GM19238 (cell line): Measurements from ENCODE around the gene PRXL2B.
"Not testable (repeated sequence)": the region's sequence is repeated elsewhere in the genome, so short reads cannot be mapped to it uniquely, and the experiment has no call there.

Experiments used
- DNase-seq: peaks from one replicate; pipeline ENCODE4 v3.0.0; 2011; ENCODE audit warnings: low spot score; ENCODE audit not compliant: insufficient read length

Gene PRXL2B

DNA sequence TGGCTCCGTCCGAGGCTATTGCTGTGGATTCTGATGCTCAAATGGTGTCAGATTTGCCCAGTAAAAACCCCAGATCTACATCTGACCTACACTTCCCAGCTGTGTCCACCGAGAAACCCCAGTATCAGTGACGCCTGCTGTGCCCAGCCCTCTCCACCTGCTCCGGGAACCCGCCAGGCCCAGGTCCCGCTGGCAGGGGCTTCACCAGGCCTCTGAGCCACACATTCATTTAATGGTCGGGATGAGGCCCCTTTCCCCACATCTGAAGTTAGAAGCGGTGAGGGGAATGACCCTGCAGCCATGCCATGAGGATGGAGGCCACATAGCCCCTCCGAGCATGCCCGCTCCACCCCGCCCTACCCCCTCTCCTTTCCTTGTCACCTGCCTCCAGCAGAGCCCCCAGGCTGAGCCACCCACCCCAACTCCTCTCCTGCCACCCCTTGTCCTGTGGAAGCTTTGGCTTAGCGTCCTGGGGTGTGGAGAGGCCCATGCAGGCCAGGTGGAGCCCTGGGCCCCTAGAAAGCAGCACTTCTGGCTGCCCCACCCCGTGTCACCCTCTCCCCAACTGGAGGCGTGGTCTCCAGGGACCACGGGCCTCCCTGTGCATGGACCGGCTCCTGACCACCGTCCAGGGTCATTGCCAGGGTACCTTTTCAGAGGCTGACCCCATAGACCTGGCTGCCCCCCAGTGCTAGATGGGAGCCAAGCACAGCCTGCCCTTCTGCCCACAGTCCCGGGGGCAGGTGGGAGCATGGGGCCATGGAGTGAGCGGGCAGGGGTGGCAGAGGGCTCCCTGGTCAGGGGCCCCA, 22.4 kb upstream of the PRXL2B start:
- no peak for DNase-seq

DNA sequence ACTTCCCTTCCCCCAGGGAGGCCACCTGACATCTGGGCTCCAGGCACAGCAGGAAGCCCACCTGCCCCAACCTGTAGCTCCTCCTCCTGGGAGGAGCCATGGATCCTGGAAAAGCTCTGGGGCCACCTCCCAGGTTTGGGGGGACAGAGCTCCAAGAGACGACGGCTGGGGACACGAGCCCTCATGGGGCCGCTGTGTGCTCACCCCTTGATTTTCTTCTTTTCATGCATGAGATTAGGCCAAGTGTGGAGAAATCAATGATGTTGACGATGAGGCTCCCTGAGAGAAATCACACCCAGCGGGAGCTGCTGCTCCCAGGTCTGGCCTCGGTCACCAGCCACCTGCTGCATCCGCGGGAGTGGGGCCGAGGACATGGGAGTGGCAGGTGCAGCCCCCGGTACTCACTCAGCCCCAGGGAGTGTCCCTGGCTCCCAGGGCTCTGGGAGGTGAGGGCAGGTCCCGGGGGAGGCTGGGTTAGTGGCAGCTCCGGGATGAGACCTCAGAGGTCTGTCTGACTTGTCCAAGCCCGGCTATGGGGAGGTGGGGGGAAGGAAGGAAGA, 21.7 kb upstream of the PRXL2B start:
- no peak for DNase-seq

DNA sequence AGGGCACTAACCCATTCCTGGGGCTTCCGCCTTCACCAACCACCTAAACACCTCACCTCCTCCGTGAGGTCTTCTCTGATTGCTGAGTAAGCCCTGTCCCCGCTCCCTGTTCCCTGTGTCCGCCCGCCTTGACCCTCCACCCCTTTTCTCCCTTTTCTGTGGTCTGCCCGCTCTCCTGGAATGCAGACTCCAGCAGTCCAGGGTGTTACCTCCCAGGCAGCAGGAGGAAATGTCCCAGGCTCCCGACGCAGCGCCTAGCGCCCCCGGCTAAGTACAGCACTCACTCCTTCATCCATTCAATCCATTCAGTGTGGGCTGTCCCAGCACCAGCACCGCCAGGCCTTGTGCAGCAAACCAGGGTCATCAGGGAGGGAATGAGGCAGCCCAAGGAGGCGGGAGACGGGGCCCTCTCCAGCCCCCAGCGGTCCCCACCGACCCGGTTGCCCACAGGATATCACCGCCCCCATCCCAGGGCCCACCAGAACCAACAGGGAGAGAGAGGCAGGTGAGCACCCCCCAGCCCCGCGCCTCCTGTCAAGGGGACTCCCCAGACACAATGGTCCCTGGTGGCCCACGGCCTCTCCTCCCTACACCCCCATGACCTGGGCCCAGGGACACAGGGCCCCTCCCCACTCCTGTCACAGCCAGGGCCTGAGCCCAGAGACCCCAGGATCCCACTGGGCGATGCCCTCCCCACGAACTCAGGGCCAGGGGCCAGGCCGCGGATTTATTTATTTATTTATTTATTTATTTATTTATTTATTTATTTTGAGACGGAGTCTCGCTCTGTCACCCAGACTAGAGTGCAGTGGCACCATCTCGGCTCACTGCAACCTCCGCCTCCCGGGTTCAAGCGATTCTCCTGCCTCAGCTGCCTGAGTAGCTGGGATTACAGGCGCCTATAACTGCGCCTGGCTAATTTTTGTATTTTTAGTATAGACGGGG, 20.2 kb upstream of the PRXL2B start:
- DNase-seq: no peak

DNA sequence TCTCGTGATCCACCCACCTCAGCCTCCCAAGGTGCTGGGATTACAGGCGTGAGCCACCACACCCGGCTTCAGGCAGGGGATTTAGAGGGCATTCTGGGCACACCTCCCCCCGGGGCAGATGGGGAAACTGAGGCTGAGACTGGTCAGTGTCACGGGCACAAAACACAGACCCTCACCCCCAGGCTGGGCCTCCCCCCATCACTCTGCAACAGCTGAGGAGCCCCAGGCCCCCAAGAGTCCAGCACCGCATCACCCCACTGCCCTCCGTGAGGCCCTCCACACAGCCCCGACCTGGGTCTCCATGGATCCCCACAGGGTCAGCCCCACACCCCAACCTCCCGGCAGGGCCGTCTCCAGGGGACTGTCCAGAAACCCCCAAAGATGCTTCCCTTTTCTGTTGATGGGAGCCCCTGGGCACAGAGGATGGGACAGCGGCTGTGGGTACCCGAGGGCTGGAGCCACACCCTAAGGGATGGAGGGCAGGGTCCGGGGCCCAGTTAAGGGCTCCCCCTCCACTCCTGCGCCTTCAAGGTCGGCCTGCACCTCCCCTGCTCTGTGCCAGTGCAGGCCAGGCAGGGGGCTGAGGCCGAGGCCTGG, 19.4 kb upstream of the PRXL2B start:
- no peak for DNase-seq

DNA sequence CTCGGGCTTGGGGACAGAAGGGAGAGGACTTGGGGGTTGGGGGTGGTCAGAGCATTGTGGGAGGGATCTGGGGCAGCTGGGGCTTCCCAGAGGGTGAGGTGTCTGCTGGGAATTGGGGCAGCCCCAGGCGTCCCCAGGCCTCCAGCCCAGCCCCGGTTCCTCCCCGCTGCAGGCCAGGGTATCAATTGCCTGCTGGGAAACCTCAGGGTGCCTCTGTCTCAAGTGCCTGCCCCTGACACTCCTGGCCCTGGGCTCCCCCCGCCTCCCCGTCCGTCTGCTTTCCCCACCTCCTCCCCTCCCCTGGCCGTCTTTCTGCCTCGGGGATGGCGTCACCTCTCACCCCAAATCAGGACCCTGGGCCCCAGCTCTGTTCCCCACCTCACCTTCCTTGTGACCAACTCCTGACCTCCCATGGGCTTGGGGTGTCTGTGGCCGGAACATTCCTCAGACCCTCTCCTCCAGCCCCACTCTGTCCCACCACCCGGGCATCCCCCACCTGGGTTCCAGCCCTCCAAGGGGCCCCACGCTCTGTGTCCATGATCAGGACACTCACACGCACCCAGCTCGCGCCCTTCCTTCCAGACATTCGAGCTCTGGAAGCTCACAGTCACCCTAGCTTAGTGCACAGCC, 18.3 kb upstream of the PRXL2B start:
- DNase-seq: not testable (repeated sequence)

DNA sequence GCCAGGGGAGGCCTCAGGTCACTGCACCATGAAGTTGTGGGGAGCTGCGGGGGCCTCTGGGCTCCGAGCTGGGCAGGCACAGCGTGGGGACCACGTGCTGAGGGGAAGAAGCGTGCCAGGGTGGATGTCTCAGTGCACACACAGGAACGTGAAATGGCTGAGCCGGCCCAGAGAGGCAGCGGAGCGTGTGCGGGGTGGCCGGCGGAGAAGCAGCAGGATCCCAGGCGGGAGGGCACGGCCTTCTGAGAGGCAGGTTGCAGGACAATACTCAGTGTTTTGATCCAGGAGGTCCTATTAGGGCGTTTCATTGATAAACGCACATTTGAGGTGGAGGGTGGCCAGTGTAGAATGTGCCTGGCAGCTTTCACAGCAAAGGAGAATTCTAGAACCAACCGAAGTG, 17.5 kb upstream of the PRXL2B start:
- DNase-seq: no peak

DNA sequence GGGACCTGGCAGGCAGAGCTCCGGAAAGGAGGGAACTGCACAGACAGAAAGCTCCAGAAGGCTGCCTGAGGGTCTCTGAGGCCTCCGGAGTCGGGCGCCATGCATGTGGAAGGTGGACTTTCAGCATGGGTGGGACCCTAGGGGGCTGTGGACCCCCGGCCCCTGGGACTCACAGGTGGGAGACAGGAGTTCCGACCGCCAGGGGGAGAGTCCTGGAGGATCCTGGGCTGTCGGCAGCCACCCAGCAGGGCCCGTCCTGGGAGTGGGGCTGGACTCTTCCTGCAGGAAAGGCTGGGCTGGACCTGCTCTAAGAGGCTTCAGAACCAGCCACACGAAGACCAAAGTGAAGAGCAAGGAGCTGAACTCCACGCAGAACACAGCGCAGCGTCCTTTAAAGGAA, 16.9 kb upstream of the PRXL2B start:
- not testable (repeated sequence) for DNase-seq

DNA sequence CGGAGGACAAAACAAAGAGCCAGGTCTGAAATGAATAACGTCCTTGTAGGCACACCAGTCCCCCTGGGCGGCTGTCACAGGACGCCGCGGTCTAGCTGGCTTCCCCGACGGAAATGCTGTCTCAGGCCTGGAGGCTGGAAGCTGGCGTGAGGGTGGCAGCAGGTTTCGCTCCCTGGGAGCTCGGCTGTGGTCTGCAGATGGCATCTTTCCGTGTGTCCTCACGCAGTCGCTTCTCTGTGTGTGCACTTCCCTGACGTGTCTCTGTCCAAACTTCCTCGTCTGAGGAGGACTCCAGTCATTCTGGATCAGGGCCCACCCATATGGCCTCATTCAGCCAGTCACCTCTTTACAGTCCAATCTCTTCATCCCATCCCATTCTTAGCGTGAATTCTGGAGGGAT, 16.2 kb upstream of the PRXL2B start:
- no peak for DNase-seq

DNA sequence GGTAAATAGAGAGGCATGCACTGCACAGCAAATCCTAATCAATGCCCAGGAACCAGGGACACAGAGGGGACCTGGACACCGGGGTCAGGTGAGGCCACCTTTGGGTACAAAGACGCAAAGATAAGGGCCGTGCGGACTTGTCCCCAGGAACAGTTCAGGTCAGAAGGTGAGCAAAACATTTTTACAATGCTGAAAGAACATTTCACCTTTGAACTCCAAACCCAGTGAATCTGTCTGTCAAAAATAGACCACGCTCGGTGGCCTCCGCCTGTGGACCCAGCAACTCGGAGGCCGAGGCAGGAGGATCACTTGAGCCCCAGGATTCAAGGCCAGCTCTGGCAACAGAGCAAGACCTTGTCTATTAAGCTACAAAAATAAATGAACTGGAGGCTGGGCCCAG, 15.2 kb upstream of the PRXL2B start:
- no peak for DNase-seq

DNA sequence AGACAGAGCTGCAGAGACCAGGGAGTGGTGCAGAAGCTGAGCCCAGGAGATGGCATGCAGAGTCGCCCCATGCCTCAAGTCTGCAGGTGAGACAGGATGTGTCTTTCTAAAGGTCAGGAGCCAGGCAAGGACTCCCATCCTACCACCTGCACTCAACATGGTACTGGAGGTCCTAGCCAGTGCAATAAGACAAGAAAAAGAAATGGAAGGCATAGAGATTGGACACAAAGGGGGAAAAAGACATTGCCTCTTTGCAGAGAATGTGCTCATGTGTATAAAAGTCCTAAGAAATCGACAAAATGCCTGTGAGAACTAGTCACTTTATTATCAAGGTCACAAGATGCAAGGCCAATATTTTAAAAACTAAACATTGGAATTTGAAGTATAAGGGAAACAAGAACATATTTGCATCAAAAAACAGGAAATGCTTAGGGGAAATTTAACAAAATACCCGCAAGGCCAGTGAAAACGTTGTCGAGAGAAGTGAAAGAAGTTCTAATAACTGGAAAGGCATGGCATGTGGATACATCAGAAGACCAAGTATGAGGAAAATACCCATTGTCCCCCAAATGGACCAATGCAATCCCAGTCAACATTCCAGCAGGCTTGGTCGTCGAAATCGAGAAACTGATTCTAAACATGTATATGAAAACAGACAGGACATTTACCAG, 13.2 kb upstream of the PRXL2B start:
- DNase-seq: no peak

DNA sequence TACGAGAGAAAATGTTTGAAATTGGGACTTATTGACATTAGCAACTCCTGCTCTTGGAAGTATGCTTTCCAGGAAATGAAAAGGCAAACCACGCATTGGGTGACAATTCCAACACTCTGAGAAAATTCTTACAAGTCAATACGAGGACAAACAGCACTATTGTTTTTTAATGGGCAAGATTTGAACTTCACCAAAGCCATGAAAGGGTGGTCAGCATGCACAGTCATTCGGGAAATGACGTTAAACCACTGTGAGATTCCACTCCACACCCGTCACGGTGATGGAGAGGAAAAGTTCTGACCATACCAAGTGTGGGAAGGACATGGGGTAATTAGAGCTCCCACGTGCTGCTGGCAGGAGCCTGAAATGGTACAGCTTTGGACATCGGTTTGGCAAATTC, 12.2 kb upstream of the PRXL2B start:
- no peak for DNase-seq

DNA sequence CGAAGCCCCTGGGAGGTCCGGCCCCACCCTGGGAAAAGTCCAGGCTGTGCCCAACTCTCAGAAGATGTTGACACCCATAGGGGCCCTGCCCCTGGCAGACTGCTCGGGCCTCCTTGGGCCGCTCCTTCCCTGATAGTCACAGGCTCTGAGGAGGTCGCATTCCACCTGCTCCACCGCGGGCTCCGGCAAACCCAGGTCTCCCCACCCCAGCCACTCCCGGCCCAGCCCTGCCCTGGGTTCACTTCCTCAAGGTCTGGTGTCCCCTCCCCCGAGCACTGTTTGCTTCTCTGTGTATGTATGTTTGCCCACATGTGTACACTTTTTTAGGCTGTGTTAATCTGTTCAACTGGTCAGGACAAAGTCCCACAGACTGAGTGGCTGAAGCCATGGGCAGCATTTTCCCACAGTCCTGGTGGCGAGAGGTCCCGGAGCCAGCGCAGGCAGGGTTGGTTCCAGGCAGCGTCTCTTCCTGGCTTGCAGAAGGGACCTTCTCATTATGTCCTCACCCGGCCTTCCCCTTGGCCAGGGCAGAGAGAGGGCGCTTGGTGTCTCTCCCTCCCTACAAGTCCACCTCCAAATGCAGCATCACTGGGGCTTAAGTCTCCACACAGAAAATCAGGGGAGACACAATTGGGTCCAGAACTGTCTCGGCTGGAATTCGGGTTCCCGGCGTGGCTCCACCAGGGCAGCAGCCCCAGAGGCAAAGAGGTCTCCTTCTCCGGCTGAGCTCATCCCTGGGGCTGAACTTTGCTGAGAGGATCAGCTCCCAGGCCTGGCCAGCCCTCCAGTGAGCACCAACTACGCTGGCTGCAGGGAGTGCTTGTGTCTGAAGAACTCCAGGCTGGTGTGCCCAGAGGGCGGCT, 10.5 kb upstream of the PRXL2B start:
- DNase-seq: no peak

DNA sequence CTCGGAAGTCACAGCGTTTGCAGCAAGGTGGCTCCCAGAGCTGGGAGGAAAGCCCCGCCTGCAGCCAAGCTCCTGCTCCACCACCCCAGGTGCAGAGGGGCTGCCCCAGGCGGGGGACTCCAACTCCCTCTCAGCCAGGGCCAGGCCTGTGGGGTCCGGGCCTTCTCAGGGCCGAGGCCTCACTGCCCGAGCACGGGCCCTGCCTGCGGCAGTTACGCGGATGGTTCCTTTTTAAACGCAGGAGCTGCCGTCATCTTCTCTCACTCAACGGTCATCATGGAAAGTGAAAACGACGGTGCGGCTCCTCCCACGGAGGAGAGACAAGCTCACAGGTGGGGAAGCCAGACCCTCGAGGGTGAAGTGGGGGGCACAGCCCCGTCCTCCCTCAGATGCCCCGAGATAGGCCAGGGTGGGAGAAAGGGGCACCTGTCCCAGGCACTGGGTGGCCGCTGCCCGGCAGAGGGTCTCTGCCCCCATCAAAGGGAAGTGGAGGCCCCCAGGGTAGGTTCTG, 9.0 kb upstream of the PRXL2B start:
- not testable (repeated sequence) for DNase-seq

DNA sequence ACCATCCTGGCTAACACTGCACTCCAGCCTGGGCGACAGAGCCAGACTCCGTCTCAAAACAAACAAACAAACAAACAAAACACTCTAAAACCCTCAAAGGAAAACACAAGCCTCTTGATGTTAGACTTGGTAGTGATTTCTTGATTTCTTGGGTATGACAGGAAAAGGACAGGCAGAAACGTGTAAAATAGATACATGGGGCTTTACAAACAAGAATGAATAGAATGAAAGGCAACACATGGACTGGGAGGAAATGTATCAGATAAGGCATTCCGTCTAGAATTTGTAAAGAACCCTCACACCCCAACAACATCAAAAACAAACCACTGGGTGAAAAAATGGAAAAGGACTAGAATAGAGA, 7.8 kb upstream of the PRXL2B start:
- no peak for DNase-seq

DNA sequence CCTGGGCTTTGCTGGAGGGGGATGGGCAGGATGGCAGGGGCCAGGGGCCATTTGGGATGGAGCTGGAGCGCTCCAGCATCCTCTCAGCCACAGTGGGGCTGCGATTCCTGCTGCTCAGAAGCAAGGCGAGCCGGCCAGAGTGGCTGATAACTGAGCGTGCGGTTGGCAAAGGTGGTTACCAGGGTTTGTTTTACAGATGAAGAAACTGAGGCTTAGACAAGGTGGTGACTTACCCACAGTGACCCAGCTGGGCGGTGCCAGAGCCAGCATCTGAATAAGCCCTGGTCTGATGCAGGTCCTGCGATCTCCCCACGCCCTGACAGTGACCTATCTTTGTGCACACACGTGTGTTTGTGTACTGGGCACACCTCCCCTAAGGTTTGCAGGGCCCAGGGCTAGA, 5.9 kb upstream of the PRXL2B start:
- no peak for DNase-seq

DNA sequence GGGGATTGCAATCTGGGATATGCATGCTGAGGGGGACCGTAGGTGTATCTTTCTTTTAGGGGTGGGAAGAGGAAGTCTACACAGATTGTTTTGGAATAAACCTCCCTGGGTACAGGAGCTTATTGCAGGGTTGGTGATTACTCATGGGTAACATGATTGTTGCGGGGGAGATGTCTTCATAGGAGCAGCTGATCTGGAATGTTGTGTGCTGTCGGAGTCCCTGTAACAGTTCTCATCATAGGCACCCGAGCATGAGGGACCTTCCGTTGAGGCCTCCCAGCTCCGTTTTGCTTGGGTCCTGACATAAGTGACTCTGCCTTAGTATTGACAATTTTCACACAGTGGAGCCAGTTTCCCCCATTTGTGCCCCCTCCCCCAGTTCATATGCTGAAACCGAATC, 4.2 kb upstream of the PRXL2B start:
- no peak for DNase-seq

DNA sequence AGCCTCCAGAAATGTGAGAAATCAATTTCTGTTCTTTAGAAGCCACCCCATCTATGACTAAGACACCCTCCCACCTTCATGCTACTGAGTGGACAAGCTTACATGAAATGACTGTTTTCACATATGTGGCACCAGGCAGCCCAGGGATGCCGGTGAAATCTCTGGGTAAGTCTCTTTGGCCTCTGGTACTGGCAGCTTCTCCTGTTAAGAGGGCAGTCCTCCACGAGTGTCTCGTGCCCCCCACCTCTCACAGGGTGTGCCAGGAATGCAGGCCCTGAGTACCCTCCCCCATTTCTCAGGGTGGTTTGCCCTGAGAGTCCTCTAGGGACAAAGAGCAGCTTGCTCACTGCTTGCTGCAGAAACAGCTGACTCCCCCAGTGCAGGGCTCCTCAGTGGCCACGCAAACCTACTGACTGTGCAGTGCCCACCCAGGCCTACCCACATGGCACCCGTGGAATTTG, 3.2 kb upstream of the PRXL2B start:
- no peak for DNase-seq

DNA sequence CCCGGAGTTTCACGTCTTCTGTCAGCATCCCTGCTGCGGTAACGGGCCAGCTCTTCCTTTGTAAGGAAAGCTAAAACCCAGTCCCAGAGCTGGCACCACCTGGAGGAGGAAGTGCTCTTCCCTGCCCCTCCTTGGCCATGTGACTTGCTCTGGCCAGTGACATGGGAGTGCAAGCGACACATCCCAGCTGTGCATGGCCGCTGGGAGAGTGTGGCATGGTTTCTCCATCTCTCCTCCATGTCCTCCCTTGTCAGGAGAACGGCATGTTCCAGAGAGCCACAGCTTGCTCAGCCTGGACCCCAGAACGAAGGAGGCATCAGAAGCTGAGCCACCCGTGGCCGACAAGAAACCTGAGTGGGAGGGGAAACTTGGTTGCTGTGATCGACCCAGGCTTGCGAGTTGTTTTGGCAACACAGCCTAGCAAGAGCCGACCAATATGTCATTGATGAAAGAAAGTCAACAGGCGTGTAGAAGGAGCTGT, 2.7 kb upstream of the PRXL2B start:
- no peak for DNase-seq

DNA sequence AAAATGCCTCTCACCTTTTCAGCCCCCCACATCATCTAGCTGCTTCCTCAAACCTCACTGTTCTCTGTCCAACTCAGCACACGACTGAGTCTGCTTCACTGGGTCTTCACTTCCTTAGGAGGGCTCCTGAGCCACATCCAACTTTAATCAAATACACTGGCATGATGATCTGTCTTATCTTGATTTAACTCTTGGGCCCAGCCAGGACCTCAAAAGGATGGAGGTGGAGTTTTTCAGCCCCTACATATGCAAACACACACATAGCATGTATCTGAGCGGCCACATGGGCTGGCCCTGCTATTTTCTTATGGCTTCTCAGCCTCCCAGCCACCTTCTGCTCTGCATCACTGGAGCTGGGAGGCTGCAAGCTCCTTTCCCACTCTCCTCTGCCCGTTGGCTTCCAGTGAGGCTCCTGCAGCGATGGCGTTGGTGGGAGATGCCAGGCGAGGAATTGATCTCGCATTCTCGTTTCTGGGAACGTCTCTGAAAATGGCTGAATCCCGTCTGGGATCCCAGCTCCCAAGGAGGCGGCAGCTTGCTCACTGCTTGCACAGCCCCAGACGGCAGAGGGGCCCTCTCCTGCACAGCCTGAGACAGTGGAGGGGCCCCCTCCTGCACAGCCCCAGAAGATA, 1.8 kb upstream of the PRXL2B start:
- no peak for DNase-seq
